PFSK-1 (cell line): ENCODE measurements around the gene MGMT.

ENCODE experiments used
- FOXP2 ChIP-seq: optimal IDR thresholded peaks from 2 replicates; pipeline ENCODE3; 2011; ENCODE audit warnings: borderline replicate concordance, control low read depth, inconsistent platforms; ENCODE audit not compliant: insufficient read depth; ENCODE audit errors: extremely low read length, extremely low read depth
- POLR2AphosphoS5 ChIP-seq: IDR thresholded peaks from 2 replicates; pipeline ENCODE4 v1.6.1; 2012; ENCODE audit warnings: low read depth, mild to moderate bottlenecking, control low read depth, low read length, moderate library complexity
- REST ChIP-seq, 2 experiments: IDR thresholded peaks; 2 replicates each; pipeline versions ENCODE4 v1.6.1 to v1.8.0; 2011 to 2012; ENCODE audit warnings: low read depth in 2 of 2, low read length in 2 of 2, control low read depth in 1 of 2, inconsistent platforms in 1 of 2, mild to moderate bottlenecking in 1 of 2, moderate library complexity in 1 of 2; ENCODE audit not compliant: insufficient read depth in 1 of 2
- SIN3A ChIP-seq: IDR thresholded peaks from 2 replicates; pipeline ENCODE4 v1.6.1; 2012; ENCODE audit warnings: mild to moderate bottlenecking, low read length, moderate library complexity, borderline replicate concordance; ENCODE audit not compliant: insufficient read depth
- TAF1 ChIP-seq: IDR thresholded peaks from 2 replicates; pipeline ENCODE4 v1.6.1; 2012; ENCODE audit warnings: low read length, control low read depth, borderline replicate concordance; ENCODE audit not compliant: insufficient read depth

Gene MGMT

DNA sequence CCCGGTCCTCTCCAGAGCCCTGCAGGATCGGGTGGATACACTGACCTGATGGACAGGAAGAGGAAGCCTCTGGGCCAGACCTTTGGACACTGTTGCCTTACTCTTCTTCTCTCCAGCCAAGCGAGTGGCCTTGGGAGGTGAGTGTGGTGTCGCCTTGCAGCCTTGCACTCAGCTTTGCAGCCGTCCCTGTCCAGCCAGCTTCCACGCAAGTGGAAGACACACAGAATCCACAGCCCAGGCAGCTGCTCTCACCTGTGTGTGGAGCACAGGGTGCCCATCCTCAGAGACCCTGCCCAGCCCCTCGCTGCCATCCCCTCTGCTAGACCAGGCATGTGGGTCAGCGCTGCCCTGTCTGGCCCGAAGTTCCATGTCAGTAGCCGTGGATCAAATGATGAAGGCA is 258.0 kb downstream of the MGMT start:
- no peak for TF ChIP-seq FOXP2
- TF ChIP-seq TAF1 = no peak
- TF ChIP-seq SIN3A = no peak
- TF ChIP-seq REST (IDR thresholded peaks at IDR 0.05; ENCODE audit: insufficient read depth in 1 of 2, low read depth in 2 of 2, low read length in 2 of 2) = no peak
- TF ChIP-seq POLR2AphosphoS5 = no peak

DNA sequence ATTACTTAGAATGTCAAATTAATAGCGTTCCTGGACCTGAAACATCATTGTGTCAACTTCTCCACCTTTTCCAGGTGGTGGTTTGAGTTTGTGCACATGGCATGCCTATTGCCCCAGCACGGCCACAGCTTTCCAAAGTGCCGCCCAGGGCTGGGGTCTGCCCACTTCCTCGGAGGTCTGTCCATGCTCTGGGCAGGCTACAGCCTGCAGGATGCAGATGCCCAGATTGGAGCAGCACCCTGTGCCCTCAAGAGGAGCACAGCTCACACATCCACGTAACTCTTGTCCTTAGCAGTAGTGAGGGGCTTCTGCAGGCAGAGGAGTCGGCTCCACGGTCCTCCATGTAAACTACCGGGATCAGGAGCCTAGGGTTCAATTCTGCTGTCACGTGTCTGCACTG is 258.4 kb downstream of the MGMT start:
- no peak for TF ChIP-seq POLR2AphosphoS5
- TF ChIP-seq SIN3A = no peak
- no peak for TF ChIP-seq REST (IDR thresholded peaks at IDR 0.05; ENCODE audit: insufficient read depth in 1 of 2, low read depth in 2 of 2, low read length in 2 of 2)
- TF ChIP-seq TAF1 = no peak
- no peak for TF ChIP-seq FOXP2

GRCh38 chr10:129725890-129726631 is 259.0 kb downstream of the MGMT start:
- no peak for TF ChIP-seq SIN3A
- TF ChIP-seq POLR2AphosphoS5 = no peak
- no peak for TF ChIP-seq FOXP2

DNA sequence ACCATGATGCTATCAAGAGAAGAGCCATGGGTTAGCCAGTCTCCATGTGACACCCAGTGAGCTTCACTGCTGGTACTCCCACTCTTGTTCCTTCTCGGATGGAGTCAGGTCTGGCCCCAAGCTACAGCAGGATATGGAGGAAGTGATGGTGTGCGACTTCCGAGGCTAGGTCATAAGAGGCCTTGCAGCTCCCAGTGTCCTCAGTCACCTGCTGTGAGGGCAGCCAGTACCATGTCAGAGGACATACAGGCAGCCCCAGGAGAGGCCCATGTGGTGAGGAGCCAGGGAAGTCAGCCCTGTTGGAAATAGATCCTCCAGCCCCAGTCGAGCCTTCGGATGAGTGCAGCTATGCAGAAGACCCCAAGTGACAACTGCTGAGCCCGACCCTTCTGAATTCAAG is 260.0 kb downstream of the MGMT start:
- TF ChIP-seq FOXP2 (no peak), REST (IDR thresholded peaks at IDR 0.05; ENCODE audit: insufficient read depth in 1 of 2, low read depth in 2 of 2, low read length in 2 of 2) (no peak), POLR2AphosphoS5 (no peak), TAF1 (no peak), SIN3A (no peak)

GRCh38 chr10:129727495-129727894 is 260.5 kb downstream of the MGMT start:
- TF ChIP-seq SIN3A (no peak), POLR2AphosphoS5 (no peak), FOXP2 (no peak), TAF1 (no peak), REST (IDR thresholded peaks at IDR 0.05; ENCODE audit: insufficient read depth in 1 of 2, low read depth in 2 of 2, low read length in 2 of 2) (no peak)
